NB4 (cell line): Measurements from ENCODE around the gene PLXNC1.

Source experiments
- CTCF ChIP-seq: IDR thresholded peaks from one replicate; pipeline ENCODE4 v1.5.1; 2012; ENCODE audit warnings: low read depth, low read length
- MAX ChIP-seq: IDR thresholded peaks from 2 replicates; pipeline ENCODE4 v1.6.1; 2011; ENCODE audit warnings: low read depth, low read length
- POLR2A ChIP-seq: IDR thresholded peaks from 2 replicates; pipeline ENCODE4 v1.6.1; 2011; ENCODE audit warnings: mild to moderate bottlenecking; ENCODE audit not compliant: insufficient read length; ENCODE audit errors: extremely low read depth

GRCh38 chr12:94157181-94157580 lies 8.8 kb downstream of the PLXNC1 start:
- no peak for TF ChIP-seq CTCF
- TF ChIP-seq MAX, result no peak
- no peak for TF ChIP-seq POLR2A
